Osteoblast (primary cell): Measurements from ENCODE around the gene LILRA5. TPM values are rescaled to one million over a fixed set of nuclear protein-coding genes. Genes with fewer than 3 reads are reported as not detected.

Source experiments
- DNase-seq: peaks from one replicate; pipeline ENCODE4 v3.0.0; 2011; ENCODE audit warnings: low spot score, mixed read lengths; ENCODE audit not compliant: insufficient read length; ENCODE audit errors: missing footprints
- H2AFZ ChIP-seq: 2 replicates; pipeline ENCODE4 v1.6.0; 2011; ENCODE audit warnings: mild to moderate bottlenecking, low read length
- H3K27ac ChIP-seq: 2 replicates; pipeline ENCODE4 v1.5.1; 2011; ENCODE audit warnings: mild to moderate bottlenecking, low read depth, low read length, moderate library complexity
- H3K27me3 ChIP-seq: 2 replicates; pipeline ENCODE4 v1.6.0; 2012; ENCODE audit warnings: mild to moderate bottlenecking, control low read depth, inconsistent platforms, low read length, moderate library complexity; ENCODE audit not compliant: insufficient read depth
- H3K36me3 ChIP-seq: 2 replicates; pipeline ENCODE4 v1.5.1; 2011; ENCODE audit warnings: mild to moderate bottlenecking, low read length, control low read depth, moderate library complexity; ENCODE audit not compliant: insufficient read depth
- H3K4me1 ChIP-seq: 2 replicates; pipeline ENCODE4 v1.5.1; 2011; ENCODE audit warnings: mild to moderate bottlenecking, low read length, control low read depth, moderate library complexity; ENCODE audit not compliant: insufficient read depth
- H3K4me2 ChIP-seq: 2 replicates; pipeline ENCODE4 v1.6.0; 2011; ENCODE audit warnings: mild to moderate bottlenecking, low read length; ENCODE audit not compliant: insufficient read depth
- H3K4me3 ChIP-seq: fragments of 200-600 bp; sonication (generic); 3 replicates; pipeline ENCODE4 v1.5.1; 2012; ENCODE audit warnings: mild to moderate bottlenecking, low read length, inconsistent platforms; ENCODE audit not compliant: insufficient read depth
- H3K79me2 ChIP-seq: 2 replicates; pipeline ENCODE4 v1.6.0; 2012; ENCODE audit warnings: mild to moderate bottlenecking, low read length, control low read depth, inconsistent platforms; ENCODE audit not compliant: insufficient read depth
- H3K9me3 ChIP-seq: 2 replicates; pipeline ENCODE4 v1.5.1; 2011; ENCODE audit warnings: low read depth, low read length, control low read depth
- H4K20me1 ChIP-seq: 2 replicates; pipeline ENCODE4 v1.6.0; 2012; ENCODE audit warnings: mild to moderate bottlenecking, low read length, control low read depth; ENCODE audit not compliant: insufficient read depth
- total RNA-seq: library from RNA; depleted of rRNA; stranded (reverse); fragments of >200 nt; gene quantifications from 2 replicates; pipeline ENCODE4 v1.2.3, GENCODE V29; 2012
- TF ChIP-seq, protein P1 (sequence below): IDR thresholded peaks from 2 replicates; pipeline ENCODE4 v1.5.1; 2011; ENCODE audit warnings: mild to moderate bottlenecking, low read depth, low read length, moderate library complexity; ENCODE audit errors: extremely low read depth

The LILRA5 gene
- total RNA-seq, 1 donor: 0.36 TPM

DNA sequence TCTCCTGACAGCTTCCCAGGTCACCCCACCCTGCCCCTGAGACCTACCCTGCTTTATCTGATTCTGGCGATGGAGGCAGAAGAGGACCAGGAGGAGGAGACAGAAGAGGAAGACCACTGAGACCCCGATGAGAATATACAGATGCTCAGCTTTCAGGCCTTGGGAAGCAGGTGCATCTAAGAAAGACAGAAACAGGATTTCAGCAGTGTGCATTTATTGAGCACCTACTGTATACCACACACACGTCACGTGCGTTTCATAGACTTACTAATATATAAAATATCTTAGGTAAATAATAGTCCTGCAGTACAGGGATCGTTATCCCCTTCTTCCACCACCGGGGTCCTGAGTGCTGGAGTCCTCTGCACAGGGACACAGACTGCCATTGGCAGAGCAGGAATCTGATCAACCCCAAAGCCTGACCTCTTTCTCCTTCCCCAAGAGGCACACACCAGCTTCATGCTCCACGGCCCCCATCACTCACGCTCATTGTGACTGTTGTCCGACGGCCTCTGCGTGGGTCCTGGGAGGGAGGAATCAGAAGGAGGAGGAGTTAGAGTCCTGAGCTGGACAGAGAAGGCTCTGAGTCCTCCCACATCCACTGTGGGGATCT is 43.6 kb upstream of the LILRA5 start:
- H3K4me2 ChIP-seq: no peak overlapping the region
- no peaks in the 10 kb centered on the region for H3K79me2 ChIP-seq
- no peaks in the 10 kb centered on the region for H3K36me3 ChIP-seq
- no peaks in the 10 kb centered on the region for H3K27me3 ChIP-seq
- no peaks in the 10 kb centered on the region for H3K4me1 ChIP-seq
- TF ChIP-seq, protein P1, sequence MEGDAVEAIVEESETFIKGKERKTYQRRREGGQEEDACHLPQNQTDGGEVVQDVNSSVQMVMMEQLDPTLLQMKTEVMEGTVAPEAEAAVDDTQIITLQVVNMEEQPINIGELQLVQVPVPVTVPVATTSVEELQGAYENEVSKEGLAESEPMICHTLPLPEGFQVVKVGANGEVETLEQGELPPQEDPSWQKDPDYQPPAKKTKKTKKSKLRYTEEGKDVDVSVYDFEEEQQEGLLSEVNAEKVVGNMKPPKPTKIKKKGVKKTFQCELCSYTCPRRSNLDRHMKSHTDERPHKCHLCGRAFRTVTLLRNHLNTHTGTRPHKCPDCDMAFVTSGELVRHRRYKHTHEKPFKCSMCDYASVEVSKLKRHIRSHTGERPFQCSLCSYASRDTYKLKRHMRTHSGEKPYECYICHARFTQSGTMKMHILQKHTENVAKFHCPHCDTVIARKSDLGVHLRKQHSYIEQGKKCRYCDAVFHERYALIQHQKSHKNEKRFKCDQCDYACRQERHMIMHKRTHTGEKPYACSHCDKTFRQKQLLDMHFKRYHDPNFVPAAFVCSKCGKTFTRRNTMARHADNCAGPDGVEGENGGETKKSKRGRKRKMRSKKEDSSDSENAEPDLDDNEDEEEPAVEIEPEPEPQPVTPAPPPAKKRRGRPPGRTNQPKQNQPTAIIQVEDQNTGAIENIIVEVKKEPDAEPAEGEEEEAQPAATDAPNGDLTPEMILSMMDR: no peak
- H3K4me3 ChIP-seq: no peak overlapping the region
- DNase-seq: no peak
- H4K20me1 ChIP-seq: no peaks in the 10 kb centered on the region
- no peaks in the 10 kb centered on the region for H3K9me3 ChIP-seq
- no peak overlapping the region for H2AFZ ChIP-seq
- no peak overlapping the region for H3K27ac ChIP-seq

DNA sequence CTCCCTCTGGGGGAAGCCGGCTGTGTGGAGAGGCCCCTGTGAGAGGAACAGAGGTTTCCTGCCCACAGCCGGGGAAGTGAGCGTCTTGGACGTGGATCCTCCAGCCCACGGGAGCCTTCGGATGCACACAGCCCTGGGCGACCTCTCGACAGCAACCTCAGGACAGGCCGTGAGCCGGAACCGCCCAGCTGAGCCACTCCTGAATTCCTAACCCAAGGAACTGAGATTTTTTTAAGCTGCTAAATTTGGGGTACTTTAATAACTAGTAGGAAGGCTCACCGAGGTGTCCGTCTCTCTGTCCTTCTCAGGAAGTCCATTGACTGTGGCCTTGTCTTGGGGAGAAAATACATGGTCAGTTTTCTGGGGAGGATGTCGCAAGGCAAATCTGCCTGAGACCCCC is 42.7 kb upstream of the LILRA5 start:
- H4K20me1 ChIP-seq: no peaks in the 10 kb centered on the region
- H2AFZ ChIP-seq: no peak overlapping the region
- no peak for DNase-seq
- H3K79me2 ChIP-seq: no peaks in the 10 kb centered on the region
- H3K36me3 ChIP-seq: no peaks in the 10 kb centered on the region
- H3K27ac ChIP-seq: no peak overlapping the region
- H3K4me3 ChIP-seq: no peak overlapping the region
- no peaks in the 10 kb centered on the region for H3K27me3 ChIP-seq
- no peaks in the 10 kb centered on the region for H3K9me3 ChIP-seq
- no peaks in the 10 kb centered on the region for H3K4me1 ChIP-seq
- no peak overlapping the region for H3K4me2 ChIP-seq
- TF ChIP-seq, protein P1: no peak

DNA sequence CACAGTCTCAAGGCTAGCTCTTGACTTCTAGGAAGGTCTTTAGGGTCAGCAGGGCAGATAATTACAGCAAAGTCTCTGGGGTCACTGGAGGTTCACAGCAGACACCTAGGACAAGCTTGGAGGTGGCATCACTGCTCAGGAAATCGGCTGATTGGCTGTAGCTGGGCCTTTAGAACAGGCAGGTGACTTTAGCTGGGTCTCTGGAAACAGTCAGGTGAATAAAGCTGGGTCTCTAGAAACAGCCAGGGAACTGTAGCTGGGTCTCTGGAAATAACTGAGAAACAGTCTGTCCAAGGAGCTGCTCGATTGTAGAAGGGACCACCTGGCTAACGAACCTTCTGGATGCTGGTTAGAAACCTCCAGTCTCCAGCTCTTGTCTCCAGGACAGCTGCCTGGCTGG is 41.8 kb upstream of the LILRA5 start:
- no peak overlapping the region for H3K4me2 ChIP-seq
- H4K20me1 ChIP-seq: no peaks in the 10 kb centered on the region
- H3K4me1 ChIP-seq: no peaks in the 10 kb centered on the region
- H3K4me3 ChIP-seq: no peak overlapping the region
- no peaks in the 10 kb centered on the region for H3K27me3 ChIP-seq
- no peaks in the 10 kb centered on the region for H3K9me3 ChIP-seq
- H3K79me2 ChIP-seq: no peaks in the 10 kb centered on the region
- TF ChIP-seq, protein P1: no peak
- no peak overlapping the region for H2AFZ ChIP-seq
- H3K27ac ChIP-seq: no peak overlapping the region
- no peak for DNase-seq
- no peaks in the 10 kb centered on the region for H3K36me3 ChIP-seq

DNA sequence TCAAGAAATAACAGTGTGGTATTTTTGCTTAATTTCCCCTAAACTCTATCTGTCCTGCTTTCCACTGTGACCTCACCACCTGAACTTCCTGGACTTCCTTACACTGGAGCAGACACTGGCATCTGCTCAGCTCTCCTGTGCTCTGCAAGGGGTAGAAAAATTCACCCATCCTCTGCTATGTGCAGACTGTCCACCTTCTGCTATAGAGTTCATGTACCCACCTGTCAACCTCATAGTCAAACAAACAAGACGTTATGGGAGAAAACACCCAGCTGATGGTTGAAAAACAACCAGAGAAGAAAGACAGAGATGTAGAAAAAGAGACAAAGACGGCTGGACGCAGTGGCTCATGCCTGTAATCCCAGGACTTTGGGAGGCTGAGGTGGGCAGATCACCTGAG is 39.6 kb upstream of the LILRA5 start:
- no peak overlapping the region for H3K27ac ChIP-seq
- H3K9me3 ChIP-seq: no peaks in the 10 kb centered on the region

More for the DNA sequence above, 39.6 kb upstream of the LILRA5 start:
- no peaks in the 10 kb centered on the region for H3K4me1 ChIP-seq
- no peaks in the 10 kb centered on the region for H3K79me2 ChIP-seq
- H3K27me3 ChIP-seq: no peaks in the 10 kb centered on the region
- H2AFZ ChIP-seq: no peak overlapping the region
- no peak for DNase-seq
- no peaks in the 10 kb centered on the region for H4K20me1 ChIP-seq
- TF ChIP-seq, protein P1: no peak
- no peak overlapping the region for H3K4me2 ChIP-seq
- H3K4me3 ChIP-seq: no peak overlapping the region
- no peaks in the 10 kb centered on the region for H3K36me3 ChIP-seq
